T-helper 1 cell treated with Interleukin-12 subunit alpha and Interleukin-12 subunit beta and Interleukin-4 antibody, amounts not matched to agents 30 μg/mL and 1 μg/mL, for 36 hours (primary cell): Measurements from ENCODE around the gene PUS1.

Experiments used
- H3K27ac Mint-ChIP-seq: one replicate; pipeline ENCODE4 v1.8.0; 2021; ENCODE audit warnings: mild to moderate bottlenecking, mixed read lengths
- H3K27me3 Mint-ChIP-seq: one replicate; pipeline ENCODE4 v1.8.0; 2021; ENCODE audit warnings: low read depth, mixed read lengths
- H3K36me3 Mint-ChIP-seq: one replicate; pipeline ENCODE4 v1.8.0; 2021; ENCODE audit warnings: low read depth, mixed read lengths
- H3K4me1 Mint-ChIP-seq: one replicate; pipeline ENCODE4 v1.8.0; 2021; ENCODE audit warnings: low read depth, mixed read lengths
- H3K4me3 Mint-ChIP-seq: one replicate; pipeline ENCODE4 v1.8.0; 2021; ENCODE audit warnings: mild to moderate bottlenecking, moderate library complexity, mixed read lengths
- H3K9me3 Mint-ChIP-seq: one replicate; pipeline ENCODE4 v1.8.0; 2021; ENCODE audit warnings: mixed read lengths

Gene PUS1

DNA sequence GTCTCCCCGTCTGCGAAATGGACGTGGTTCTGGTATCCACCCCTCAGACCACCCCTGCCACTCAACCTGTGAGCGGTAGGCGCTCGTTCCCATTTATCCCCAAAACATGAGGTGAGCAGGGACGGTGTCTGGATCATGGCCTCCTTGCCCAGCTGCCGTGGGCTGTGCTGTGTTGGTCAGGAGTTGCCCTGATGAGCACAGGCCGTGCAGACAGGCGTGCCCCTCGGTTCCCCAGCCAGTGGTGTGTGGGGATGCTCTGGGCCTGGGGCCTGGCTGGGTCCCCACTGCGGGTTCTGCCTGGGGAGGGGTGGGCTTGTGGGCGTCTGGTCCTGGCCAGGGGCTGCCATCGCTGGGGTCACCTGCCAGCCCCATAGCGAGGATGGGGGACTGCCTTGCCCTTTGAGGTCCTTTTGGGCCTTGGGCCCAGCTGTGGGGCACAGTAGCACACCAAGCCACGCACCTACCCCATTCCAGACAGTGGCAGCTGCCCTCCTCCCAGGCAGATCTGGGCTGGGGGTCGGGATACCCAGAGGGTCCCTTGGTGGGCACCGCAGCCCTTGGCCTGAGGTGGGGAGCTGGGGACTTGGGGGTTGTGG, 11.3 kb upstream of the PUS1 start:
- no peaks in the 10 kb centered on the region for H3K9me3 Mint-ChIP-seq
- no peaks in the 10 kb centered on the region for H3K27me3 Mint-ChIP-seq
- H3K36me3 Mint-ChIP-seq: no peaks in the 10 kb centered on the region
- H3K27ac Mint-ChIP-seq: no peak overlapping the region
- no peak overlapping the region for H3K4me3 Mint-ChIP-seq
- no peaks in the 10 kb centered on the region for H3K4me1 Mint-ChIP-seq

DNA sequence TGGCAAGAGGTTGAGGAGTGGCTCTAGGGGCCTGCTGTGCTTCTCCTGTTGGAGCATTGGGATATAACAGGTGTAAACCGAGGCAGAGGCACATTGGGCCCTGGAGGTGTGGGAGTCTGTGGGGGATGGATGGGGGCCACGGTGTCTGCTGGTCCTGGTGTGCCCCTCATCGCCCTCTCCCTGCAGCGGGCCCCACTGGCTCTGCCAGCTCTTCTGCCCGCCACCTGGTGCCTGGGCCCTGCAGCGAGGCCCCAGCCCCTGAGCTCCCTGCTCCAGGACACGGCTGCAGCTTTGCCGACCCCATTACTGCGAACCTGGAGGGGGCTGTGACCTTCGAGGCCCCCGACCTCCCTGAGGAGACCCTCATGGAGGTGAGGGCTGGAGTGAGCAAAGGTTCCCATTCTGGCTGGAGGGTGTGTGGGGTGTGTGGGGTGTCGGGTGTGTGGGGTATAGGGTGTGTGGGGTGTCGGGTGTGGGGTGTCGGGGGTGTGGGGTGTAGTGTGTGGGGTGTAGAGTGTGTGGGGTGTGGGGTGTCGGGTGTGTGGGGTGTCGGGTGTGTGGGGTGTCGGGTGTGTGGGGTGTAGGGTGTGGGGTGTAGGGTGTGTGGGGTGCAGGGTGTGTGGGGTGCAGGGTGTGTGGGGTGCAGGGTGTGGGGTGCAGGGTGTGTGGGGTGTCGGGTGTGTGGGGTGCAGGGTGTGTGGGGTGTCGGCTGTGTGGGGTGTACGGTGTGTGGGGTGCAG, 10.6 kb upstream of the PUS1 start:
- Mint-ChIP-seq H3K27ac (no peak overlapping the region), H3K4me3 (no peak overlapping the region), H3K27me3 (no peaks in the 10 kb centered on the region), H3K4me1 (no peaks in the 10 kb centered on the region), H3K36me3 (no peaks in the 10 kb centered on the region), H3K9me3 (no peaks in the 10 kb centered on the region)

DNA sequence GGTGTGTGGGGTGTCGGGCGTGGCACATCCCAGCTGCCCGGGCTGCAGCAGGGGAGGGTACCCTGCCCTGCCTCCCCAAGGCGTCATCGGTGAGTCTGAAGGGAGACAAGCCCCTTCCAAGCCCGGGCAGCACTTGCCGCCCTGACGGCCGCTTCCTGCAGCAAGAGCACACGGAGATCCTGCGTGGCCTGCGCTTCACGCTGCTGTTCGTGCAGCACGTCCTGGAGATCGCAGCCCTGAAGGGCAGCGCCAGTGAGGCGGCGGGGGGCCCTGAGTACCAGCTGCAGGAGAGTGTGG, 10.1 kb upstream of the PUS1 start:
- Mint-ChIP-seq H3K36me3 (no peaks in the 10 kb centered on the region), H3K4me3 (no peak overlapping the region), H3K4me1 (no peaks in the 10 kb centered on the region), H3K27ac (no peak overlapping the region), H3K9me3 (no peaks in the 10 kb centered on the region), H3K27me3 (no peaks in the 10 kb centered on the region)

DNA sequence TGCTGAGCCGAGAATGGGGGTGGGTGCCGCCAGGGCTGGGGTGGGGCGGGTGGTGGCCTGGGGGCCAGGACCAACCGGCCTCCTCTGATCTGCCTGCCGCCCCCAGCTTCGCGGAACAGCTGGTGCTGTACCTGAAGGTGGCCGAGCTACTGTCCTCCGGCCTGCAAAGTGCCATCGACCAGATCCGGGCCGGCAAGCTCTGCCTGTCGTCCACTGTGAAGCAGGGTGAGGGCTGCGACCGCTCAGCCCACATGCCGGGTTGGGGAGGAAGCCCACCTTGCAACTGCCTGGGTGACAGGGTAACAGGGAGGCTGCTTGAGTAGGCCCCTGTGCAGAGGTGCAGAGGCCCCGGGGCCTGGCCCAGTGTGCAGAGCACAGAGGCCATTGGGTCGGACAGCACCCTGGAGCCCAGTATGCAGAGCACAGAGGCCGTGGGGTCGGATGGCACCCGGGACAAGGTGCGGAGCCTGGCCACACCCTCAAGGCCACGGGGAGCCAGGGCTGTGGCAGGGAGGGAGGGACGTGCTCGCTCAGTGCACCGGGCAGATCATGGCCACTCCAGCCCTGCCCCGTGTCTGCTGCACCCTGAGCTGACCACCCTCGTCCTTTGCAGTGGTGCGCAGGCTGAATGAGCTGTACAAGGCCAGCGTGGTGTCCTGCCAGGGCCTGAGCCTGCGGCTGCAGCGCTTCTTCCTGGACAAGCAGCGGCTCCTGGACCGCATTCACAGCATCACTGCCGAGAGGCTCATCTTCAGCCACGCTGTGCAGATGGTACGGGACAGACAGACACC, 9.5 kb upstream of the PUS1 start:
- no peak overlapping the region for H3K27ac Mint-ChIP-seq
- no peaks in the 10 kb centered on the region for H3K27me3 Mint-ChIP-seq
- H3K36me3 Mint-ChIP-seq: no peaks in the 10 kb centered on the region
- H3K4me1 Mint-ChIP-seq: no peaks in the 10 kb centered on the region
- H3K9me3 Mint-ChIP-seq: no peaks in the 10 kb centered on the region
- H3K4me3 Mint-ChIP-seq: no peak overlapping the region

DNA sequence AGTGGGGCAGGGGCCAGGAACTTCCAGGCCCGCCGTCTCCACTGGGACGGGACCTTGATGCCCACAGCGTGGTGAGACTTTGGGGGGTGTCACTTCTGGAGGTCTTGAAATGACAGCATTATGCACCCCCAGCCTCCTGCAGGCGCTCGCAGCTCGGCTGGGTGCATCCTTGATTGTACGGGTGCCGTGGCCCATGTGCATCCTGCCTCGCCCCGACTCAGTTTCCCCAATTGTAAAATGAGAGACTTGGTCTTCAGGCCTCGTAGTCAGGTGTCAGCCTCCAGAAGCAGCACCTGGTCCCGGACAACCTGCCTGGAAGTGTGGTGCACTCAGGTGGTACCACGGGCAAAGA, 8.9 kb upstream of the PUS1 start:
- H3K4me1 Mint-ChIP-seq: no peaks in the 10 kb centered on the region
- H3K27ac Mint-ChIP-seq: no peak overlapping the region
- no peaks in the 10 kb centered on the region for H3K27me3 Mint-ChIP-seq
- no peaks in the 10 kb centered on the region for H3K36me3 Mint-ChIP-seq
- H3K9me3 Mint-ChIP-seq: no peaks in the 10 kb centered on the region
- H3K4me3 Mint-ChIP-seq: no peak overlapping the region

DNA sequence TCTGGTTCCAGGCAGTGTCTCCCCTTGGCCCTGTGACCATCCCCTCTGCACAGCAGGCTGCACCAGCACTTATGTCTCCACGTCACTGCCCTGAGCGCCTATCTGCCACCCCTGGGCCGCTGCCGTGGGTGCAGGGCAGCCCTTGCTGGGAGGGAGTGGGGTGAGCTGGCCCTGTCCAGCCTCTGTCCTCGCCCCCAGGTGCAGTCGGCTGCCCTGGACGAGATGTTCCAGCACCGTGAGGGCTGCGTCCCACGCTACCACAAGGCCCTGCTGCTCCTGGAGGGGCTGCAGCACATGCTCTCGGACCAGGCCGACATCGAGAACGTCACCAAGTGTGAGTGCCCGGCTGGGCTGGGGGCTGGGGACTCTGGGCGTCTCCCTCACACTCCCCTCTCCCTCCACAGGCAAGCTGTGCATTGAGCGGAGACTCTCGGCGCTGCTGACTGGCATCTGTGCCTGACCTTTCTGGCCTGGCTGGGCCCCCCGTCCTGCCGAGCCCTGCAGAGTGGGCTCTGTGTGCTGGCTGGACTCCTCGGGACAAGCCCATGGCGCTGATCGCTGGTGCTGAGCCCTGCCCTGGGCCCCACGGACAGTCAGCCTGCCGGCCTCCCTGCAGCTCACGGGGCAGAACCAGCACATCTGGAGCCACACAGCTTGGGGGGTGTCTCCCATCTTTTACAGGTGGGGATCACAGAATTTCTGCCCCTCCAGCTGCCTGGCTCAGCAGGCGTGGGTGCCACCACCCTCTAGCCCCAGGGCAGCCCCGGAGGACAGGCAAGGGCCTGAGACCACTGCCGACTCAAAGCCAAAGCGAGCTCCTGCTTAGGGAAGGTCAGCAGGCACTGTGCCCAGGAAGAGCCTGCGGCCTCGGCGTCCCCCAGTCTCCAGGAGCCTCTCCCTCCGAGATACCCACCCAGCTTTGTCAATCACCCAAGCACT, 7.9 kb upstream of the PUS1 start:
- Mint-ChIP-seq H3K27ac (no peak overlapping the region), H3K9me3 (no peaks in the 10 kb centered on the region), H3K36me3 (no peaks in the 10 kb centered on the region), H3K4me3 (no peak overlapping the region), H3K27me3 (no peaks in the 10 kb centered on the region), H3K4me1 (no peaks in the 10 kb centered on the region)

DNA sequence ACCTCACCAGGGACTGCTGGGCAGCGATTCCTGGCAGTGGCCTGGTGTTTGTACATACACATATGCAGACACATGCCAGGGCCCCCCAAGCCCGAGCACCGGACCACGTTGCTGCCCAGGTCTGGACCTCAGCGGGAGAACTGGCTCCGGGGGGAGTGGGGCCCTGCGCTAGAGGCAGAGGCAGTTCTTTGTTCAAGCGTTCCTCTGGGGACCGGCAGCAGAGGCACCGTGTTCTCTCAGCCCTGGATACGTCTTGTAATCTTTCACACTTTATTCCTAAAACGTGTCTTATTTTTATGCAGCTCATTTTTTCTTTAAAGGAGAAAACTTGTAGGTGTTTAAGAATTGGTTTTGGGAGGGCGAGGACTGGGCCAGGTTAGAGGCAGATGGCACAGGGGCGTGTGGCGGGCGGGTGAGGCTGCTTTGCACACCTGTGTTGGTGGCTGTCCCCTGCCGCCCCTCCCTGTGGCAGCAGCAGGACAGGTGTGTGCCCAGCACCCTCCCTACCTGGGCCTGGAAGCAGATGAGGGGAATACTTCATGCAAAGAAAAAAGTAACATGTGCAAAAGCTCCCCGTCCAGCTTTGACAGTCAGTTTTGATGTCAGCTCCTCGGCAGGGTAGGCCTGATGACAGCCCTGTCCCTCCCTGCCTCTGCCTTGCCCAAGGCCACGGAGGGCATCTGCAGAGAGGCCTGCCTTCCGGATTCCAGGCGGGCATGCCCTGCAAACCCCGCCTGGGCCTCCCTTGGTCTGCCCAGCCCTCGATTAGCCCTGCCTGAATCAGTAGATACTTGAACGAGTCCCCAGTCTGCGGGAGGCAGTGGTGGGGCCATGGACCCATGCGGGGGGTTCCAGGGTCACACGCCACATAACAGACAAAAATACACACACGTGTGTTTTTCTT, 7.0 kb upstream of the PUS1 start:
- Mint-ChIP-seq H3K4me1 (no peaks in the 10 kb centered on the region), H3K4me3 (no peak overlapping the region), H3K27ac (no peak overlapping the region), H3K36me3 (no peaks in the 10 kb centered on the region), H3K27me3 (no peaks in the 10 kb centered on the region), H3K9me3 (no peaks in the 10 kb centered on the region)

DNA sequence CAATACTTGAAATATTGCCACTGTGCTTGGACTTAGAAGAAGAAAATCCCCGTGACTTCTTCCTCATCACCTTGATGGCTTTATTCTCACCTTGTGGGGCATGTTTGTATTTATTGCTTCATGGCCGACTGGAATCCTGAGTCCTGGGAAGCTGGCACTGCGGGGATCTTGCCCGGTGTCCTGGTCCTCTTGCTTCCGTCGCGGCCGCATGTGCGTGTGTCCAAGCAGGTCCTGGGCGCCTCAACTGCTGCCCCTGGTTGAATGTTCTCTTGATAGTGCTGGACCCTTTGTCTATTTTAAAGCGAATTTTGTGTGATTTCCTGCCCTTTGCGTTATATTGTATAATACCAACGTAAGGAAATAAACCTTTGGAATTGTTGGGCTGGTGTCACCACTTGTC, 6.3 kb upstream of the PUS1 start:
- H3K4me3 Mint-ChIP-seq: no peak overlapping the region
- H3K27me3 Mint-ChIP-seq: no peaks in the 10 kb centered on the region
- peaks cover 2% of the 10 kb centered on the region for H3K4me1 Mint-ChIP-seq
- H3K36me3 Mint-ChIP-seq: no peaks in the 10 kb centered on the region
- no peak overlapping the region for H3K27ac Mint-ChIP-seq
- H3K9me3 Mint-ChIP-seq: no peaks in the 10 kb centered on the region

DNA sequence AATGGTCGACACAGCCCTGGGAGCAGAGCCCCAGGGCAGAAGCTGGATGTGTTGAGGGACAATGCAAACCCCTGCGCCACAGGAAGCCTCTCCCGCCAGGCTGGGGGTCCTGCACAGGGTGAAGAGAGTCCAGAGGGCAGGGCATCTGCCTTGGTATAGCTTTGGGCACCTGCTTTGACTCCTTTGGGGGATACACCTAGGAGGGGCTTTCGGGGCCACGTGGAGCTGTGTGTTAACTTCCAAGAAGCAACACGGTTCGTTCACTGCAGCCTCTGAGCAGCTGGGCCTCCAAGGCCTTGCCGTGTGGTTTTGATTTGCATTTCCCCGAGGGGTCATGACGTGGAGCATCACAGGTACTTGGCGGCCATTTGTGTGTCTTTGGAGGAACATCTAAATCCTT, 5.8 kb upstream of the PUS1 start:
- Mint-ChIP-seq H3K4me1 (peaks cover 5% of the 10 kb centered on the region), H3K4me3 (no peak overlapping the region), H3K9me3 (no peaks in the 10 kb centered on the region), H3K27me3 (no peaks in the 10 kb centered on the region), H3K36me3 (no peaks in the 10 kb centered on the region), H3K27ac (no peak overlapping the region)

DNA sequence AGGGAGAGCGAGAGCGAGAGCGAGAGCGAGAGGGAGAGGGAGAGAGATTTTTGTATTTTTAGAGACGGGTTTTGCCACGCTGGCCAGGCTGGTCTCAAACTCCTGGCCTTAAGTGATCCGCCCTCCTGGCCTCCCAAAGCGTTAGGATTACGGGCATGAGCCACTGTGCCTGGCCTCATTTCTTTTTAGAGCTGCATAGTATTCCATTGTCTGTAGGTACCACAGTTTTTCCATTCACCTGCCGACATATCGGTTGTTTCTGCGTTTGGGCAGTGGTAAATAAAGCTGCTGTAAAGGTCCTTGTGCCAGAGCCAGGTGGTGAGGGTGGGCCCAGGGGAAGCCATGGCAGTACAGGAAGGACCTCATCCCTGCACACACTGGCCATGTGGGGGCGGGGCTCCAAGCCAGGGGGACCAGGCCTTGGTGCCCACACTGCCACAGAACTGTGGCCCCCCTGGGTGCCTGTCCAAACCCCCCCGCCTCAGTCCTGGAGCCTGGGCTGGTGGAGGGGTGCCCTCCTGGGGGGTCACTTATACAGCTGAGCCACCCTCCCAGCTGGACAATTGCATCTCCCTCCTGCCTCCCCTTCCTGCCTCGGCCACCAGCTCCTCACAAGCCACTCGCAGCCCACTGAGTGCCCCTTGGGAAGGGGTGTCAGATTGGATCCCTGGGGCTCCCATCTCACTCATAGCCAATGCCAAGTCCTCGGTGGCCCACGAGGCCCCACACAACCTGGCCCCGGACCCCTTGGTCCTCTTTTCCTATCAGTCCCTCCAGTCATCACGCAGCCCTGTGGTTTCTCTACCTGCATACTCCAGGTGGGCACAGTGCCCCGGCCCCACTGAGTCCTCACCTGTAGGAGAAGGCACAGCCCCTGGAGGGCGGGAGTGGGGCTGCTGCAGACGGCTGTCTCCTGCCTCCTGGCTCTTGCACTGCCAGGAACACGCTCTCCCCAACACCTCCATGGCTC, 1.7 kb upstream of the PUS1 start:
- no peak overlapping the region for H3K27ac Mint-ChIP-seq
- H3K9me3 Mint-ChIP-seq: no peaks in the 10 kb centered on the region
- H3K36me3 Mint-ChIP-seq: peaks cover 7% of the 10 kb centered on the region
- peaks cover 12% of the 10 kb centered on the region for H3K4me1 Mint-ChIP-seq
- peak overlapping the region; percentile 94 for H3K4me3 Mint-ChIP-seq
- no peaks in the 10 kb centered on the region for H3K27me3 Mint-ChIP-seq

DNA sequence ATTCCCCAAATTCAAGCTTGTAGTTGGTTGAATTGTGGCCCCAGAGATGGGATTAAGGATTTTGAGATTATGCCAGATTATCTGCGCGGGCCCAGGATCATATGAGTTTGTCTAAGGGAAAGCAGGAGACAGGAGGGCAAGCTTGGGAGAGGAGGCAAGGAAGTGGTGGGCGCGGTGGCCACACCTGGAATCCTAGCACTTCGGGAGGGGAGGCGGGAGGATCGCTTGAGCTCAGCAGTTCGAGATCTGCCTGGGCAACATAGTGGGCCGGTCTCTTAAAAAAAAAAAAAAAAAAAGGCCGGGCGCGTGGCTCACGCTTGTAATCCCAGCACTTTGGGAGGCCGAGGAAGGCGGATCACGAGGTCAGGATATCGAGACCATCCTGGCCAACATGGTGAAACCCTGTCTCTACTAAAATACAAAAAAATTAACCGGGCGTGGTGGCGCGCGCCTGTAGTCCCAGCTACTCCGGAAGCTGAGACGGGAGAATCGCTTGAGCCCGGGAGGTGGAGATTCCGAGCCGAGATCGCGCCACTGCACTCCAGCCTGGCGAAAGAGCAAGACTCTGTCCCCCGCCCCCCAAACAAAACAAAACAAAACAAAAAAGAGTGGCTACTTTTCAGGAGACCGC, 881 bp upstream of the PUS1 start:
- H3K27me3 Mint-ChIP-seq: no peaks in the 10 kb centered on the region

DNA sequence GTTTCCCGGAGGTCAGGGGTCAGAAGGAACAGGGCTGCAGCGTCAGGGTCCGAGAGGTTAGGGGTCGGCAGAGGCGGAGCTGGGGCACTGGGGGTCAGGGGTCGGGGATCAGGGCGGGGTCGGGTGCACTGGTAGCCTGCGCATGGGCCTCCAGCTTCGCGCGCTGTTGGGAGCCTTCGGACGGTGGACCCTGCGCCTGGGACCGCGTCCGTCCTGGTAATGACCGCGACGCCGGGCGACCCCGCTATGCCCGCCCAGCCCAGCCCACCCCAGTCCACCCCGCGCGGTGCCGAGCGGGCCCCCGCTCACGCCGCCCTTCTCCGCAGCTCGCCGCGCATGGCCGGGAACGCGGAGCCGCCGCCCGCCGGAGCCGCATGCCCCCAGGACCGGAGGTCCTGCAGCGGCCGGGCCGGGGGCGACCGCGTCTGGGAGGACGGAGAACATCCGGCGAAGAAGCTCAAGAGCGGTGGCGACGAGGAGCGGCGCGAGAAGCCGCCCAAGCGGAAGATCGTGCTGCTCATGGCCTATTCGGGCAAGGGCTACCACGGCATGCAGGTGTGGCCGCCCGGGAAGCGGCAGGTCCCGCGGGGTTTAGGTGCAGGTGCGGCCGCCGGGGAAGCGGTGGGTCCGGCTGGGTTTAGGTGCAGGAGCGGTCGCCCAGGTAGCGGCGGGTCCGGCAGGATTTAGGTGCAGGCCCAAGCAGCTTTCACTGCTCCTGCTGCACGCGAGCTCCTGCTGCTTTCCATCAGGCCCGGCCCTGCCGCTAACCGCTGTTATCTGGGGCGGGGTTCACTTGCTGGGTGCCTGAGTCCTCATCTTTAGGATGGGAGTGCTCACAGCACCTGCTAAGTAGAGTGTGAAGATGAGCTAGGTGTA, 743 bp downstream of the PUS1 start:
- Mint-ChIP-seq H3K4me3 (peak overlapping the region; percentile 94), H3K4me1 (peaks cover 12% of the 10 kb centered on the region), H3K36me3 (peaks cover 23% of the 10 kb centered on the region), H3K9me3 (no peaks in the 10 kb centered on the region), H3K27ac (peak overlapping the region; percentile 94), H3K27me3 (no peaks in the 10 kb centered on the region)

More for the DNA sequence above, 881 bp upstream of the PUS1 start:
- Mint-ChIP-seq H3K27ac (peak overlapping the region; percentile 93), H3K4me1 (peaks cover 12% of the 10 kb centered on the region), H3K4me3 (peak overlapping the region; percentile 94), H3K9me3 (no peaks in the 10 kb centered on the region), H3K36me3 (peaks cover 13% of the 10 kb centered on the region)
